Measurements from ENCODE around the gene SPPL3. TPM values are rescaled to one million over a fixed set of nuclear protein-coding genes. Genes with fewer than 3 reads are reported as not detected.

Gene SPPL3
- total RNA-seq, 4 donors from 2014 or later: 18.9 to 21.5 (median 20.5) TPM

- TF ChIP-seq, protein P1, sequence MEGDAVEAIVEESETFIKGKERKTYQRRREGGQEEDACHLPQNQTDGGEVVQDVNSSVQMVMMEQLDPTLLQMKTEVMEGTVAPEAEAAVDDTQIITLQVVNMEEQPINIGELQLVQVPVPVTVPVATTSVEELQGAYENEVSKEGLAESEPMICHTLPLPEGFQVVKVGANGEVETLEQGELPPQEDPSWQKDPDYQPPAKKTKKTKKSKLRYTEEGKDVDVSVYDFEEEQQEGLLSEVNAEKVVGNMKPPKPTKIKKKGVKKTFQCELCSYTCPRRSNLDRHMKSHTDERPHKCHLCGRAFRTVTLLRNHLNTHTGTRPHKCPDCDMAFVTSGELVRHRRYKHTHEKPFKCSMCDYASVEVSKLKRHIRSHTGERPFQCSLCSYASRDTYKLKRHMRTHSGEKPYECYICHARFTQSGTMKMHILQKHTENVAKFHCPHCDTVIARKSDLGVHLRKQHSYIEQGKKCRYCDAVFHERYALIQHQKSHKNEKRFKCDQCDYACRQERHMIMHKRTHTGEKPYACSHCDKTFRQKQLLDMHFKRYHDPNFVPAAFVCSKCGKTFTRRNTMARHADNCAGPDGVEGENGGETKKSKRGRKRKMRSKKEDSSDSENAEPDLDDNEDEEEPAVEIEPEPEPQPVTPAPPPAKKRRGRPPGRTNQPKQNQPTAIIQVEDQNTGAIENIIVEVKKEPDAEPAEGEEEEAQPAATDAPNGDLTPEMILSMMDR (IDR thresholded peaks at IDR 0.05; ENCODE audit: low read depth): no peak
Observed at GRCh38 chr12:120783197-120783596, 121.0 kb downstream of the SPPL3 start.

DNA sequence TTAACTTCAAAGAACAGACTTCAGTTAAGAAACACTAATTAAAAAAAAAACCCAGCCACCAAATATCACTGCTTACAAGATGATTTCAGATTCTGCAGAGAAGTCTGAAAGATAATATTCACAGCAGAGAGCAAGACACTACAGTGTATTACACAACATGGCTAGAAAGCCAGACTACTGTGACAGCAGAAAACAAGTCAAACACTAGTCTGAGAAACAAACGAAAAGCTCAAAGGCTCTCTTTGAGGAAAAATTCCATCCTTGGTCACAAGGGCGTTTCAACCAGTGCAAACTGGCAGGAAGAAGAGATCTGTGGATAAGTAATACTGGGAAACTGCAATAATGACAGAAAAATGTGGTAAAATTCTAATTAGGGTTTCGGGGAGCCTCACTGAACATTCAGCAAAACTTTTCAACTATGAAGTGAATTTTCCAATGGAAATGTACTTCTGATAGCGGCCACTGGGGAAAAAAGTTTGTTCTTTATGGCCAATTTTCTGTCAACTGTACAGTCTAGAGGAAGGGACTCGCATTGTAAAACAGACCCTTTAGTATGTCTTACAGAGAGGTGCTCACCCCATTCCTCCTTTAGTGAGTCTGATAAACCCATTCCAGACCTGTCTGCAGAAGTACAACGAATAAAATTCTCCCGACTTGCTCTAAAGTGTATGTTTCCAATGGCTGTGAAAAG, 128.2 kb downstream of the SPPL3 start:
- TF ChIP-seq, protein P1 (IDR thresholded peaks at IDR 0.05; ENCODE audit: low read depth): no peak

- TF ChIP-seq, protein P1 (IDR thresholded peaks at IDR 0.05; ENCODE audit: low read depth): no peak
Observed at GRCh38 chr12:120774169-120774916, 129.8 kb downstream of the SPPL3 start.

DNA sequence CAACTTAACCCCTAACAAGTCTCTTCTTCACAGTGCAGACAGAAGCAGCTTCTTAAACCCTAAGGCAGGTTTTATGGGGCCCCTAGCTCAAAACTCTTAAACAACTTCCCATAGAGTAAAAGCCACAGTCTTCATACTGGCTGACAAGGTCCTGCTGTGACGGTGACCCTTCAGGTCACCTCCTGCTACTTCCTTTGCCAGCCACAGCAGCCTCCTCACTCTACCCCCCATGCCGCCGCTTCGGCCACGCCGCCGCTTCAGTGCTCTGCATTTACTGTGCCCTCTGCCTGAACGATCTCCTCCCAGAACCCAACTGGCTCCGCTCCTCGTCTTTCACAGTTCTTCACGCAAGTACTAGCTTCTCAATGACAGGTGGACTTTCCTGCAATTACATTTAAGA, 133.1 kb downstream of the SPPL3 start:
- TF ChIP-seq, protein P1 (IDR thresholded peaks at IDR 0.05; ENCODE audit: low read depth): no peak

DNA sequence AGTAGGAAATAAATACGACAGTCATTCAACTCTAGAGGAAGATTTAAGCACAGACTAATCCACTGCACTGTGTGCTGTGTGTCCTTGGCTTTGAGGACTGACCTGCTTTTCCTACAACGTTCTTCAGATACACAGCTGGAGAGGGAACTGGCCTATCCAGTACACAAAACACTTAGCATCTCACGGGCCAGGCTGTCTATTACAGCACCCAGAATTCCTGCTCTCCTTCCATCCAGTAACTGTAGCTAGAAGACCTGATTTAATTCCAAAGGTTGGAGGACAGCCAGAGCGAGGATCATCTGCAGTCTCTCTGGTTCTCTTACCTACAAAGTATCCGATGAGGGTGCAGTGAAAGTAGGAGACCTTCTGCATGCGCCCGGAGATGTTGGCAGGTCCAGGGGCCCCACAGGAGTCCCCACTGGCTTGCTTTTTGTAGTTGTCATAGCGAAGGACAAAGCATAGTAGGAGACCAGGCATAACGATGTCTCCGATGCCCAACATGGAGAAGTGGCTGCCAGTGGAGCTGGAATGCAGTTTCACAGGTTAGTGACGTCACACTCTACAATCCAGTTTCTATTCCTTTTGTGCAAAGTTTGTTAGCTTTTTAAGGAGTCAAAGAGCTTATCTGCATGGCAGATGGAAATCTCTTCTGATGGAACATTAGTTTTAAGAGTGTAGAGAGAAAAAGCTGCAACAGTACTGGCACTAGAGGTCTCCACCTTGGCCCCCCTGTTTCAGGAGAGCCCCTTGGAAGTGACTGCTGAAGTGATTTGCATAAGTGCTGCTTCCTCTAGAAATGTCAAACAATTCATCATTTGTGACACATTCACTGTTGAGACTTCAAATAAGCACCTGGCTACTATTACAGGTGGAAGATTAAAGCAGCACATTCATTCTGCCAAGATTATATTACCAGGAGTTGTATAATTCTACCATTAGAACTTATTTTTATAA, 136.8 kb downstream of the SPPL3 start:
- TF ChIP-seq, protein P1 (IDR thresholded peaks at IDR 0.05; ENCODE audit: low read depth): no peak

DNA sequence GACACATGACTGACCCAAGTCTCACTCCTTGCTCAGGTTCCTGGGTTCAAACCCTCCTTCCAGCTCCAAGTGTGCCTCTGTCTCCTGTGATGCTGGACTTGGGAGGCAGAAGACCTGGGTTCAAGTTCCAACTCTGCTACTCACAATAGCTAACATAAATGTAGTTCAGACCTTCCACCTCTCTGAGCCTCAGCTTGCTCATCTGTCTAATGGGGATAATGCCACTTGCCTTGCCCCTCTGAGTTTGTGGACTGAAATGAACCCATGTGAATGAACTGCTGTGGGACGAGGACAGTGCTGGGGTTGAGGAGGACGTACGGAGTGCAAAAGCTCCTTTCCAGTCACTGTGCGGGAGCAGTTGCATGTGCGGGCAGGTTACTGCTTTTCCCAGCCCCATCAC, 137.6 kb downstream of the SPPL3 start:
- TF ChIP-seq, protein P1 (IDR thresholded peaks at IDR 0.05; ENCODE audit: low read depth): no peak
